Uterus (tissue), 4 donors: ENCODE results near the gene TMEM183A. TPM values are rescaled to one million over a fixed set of nuclear protein-coding genes. Genes with fewer than 3 reads are reported as not detected.

Experiments
- DNase-seq, 2 donors: peaks; one replicate each; pipeline ENCODE4 v3.0.0-alpha.2; 2019 to 2020
- H3K27ac ChIP-seq, 2 donors: fragments of 200-600 bp; sonication (generic); 1 replicate in 1 of 2; 2 replicates in 1 of 2; pipeline ENCODE4 v1.5.1; 2016 to 2018
- H3K27me3 ChIP-seq, 2 donors: fragments of 200-600 bp; sonication (generic); one replicate each; pipeline ENCODE4 v1.5.1; 2018 to 2019; ENCODE audit warnings: control low read depth in 1 of 2
- H3K36me3 ChIP-seq, 2 donors: fragments of 200-600 bp; sonication (generic); one replicate each; pipeline ENCODE4 v1.5.1; 2019; ENCODE audit warnings: control low read depth in 1 of 2
- H3K4me1 ChIP-seq, 2 donors: fragments of 200-600 bp; sonication (generic); one replicate each; pipeline ENCODE4 v1.5.1; 2018 to 2019; ENCODE audit warnings: control low read depth in 1 of 2
- H3K4me3 ChIP-seq, 2 donors: fragments of 200-600 bp; sonication (generic); 1 replicate in 1 of 2; 2 replicates in 1 of 2; pipeline ENCODE4 v1.5.1; 2018 to 2019; ENCODE audit warnings: mild to moderate bottlenecking in 1 of 2
- H3K9me3 ChIP-seq, 2 donors: fragments of 200-600 bp; sonication (generic); one replicate each; pipeline ENCODE4 v1.5.1; 2019; ENCODE audit warnings: control low read depth in 1 of 2
- POLR2A ChIP-seq, 2 donors: fragments of 450-650 bp; IDR thresholded peaks; one replicate each; pipeline ENCODE4 v1.6.1; 2016; ENCODE audit warnings: antibody characterized with exemption in 2 of 2, mild to moderate bottlenecking in 1 of 2, moderate library complexity in 1 of 2
- intact Hi-C: fragments of 100-400 bp; cut with DNase I; formaldehyde crosslinking; loops from one replicate; pipeline ENCODE4 v1.15.1; 2023; ENCODE audit warnings: low total_unique reads
- total RNA-seq, 4 donors: library from RNA; depleted of rRNA in 3 of 4; stranded (reverse); fragments of >200 nt in 3 of 4; gene quantifications; one replicate each; pipeline versions ENCODE4 v1.1.0 to v1.2.4, GENCODE V29; 2014 to 2023
- TF ChIP-seq, protein P1 (sequence below), 4 experiments: fragments of 200-600 bp in 2 of 4; fragments of 450-650 bp in 2 of 4; sonication (generic) in 2 of 4; IDR thresholded peaks; one replicate each; pipeline ENCODE4 v1.5.1; 2016 to 2019; ENCODE audit warnings: antibody characterized with exemption in 4 of 4, mild to moderate bottlenecking in 2 of 4, moderate library complexity in 1 of 4
- donor health status: DM: yes; HTN: yes; CAD: no.

Gene TMEM183A
- total RNA-seq, 4 donors from 2014 or later, result 25.9 to 109 (median 68.1) TPM

DNA sequence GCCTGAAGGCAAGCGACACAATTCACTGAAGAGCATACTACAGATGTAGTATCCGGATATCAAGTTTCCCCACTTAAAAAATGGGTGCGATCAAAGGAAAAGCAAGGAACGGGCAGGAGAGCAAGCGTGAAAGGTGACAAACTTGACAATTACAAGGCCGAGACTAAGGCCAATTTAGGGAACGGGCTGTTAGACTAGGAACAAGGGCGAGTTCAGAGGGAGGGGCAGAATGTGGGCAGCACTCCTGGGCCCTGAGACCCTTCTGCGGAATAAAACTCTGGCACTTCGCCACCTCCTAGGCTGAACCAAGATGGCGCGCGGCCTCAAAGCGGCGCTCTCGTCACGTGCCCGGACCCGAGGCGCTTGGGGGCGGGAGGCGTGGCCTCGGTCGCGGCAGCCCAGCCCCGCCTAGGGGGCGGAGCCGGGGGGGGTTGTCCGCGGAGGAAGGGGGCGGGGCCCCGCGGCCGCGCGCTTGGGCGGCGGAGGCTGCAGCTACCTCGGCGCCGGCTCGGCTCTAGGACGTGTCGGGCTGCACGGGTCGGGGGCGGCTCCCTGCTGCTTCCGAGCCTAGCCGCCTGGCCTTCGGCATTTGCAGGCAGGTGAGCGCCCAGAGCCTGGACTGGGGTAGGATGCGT is 19.0 kb downstream of the TMEM183A start, which contains the start of gene PPFIA4:
Gene PPFIA4 (plus strand): TSS at position 461 of the 635 bp plus-strand sequence. CDS start 12,518 bp downstream, outside the sequence.
- peak within 1 kb of the TSS; percentile 37 to 42 for H3K4me3 ChIP-seq
- no peaks in the 10 kb centered on the region for H3K9me3 ChIP-seq
- peak in 1 of 2 donors; percentile 34 for TF ChIP-seq POLR2A (IDR thresholded peaks at IDR 0.05)
- TF ChIP-seq, protein P1, sequence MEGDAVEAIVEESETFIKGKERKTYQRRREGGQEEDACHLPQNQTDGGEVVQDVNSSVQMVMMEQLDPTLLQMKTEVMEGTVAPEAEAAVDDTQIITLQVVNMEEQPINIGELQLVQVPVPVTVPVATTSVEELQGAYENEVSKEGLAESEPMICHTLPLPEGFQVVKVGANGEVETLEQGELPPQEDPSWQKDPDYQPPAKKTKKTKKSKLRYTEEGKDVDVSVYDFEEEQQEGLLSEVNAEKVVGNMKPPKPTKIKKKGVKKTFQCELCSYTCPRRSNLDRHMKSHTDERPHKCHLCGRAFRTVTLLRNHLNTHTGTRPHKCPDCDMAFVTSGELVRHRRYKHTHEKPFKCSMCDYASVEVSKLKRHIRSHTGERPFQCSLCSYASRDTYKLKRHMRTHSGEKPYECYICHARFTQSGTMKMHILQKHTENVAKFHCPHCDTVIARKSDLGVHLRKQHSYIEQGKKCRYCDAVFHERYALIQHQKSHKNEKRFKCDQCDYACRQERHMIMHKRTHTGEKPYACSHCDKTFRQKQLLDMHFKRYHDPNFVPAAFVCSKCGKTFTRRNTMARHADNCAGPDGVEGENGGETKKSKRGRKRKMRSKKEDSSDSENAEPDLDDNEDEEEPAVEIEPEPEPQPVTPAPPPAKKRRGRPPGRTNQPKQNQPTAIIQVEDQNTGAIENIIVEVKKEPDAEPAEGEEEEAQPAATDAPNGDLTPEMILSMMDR (IDR thresholded peaks at IDR 0.05), result no peak
- intact Hi-C loops, result no loop called here
- peaks cover 0 to 2% of the 10 kb centered on the region in 2 donors for H3K36me3 ChIP-seq
- peak within 1 kb of the TSS; percentile 44 to 60 for H3K27ac ChIP-seq
- no peaks in the 10 kb centered on the region for H3K4me1 ChIP-seq
- DNase-seq, result peak; percentile 73 to 85
- H3K27me3 ChIP-seq, result no peaks in the 10 kb centered on the region

DNA sequence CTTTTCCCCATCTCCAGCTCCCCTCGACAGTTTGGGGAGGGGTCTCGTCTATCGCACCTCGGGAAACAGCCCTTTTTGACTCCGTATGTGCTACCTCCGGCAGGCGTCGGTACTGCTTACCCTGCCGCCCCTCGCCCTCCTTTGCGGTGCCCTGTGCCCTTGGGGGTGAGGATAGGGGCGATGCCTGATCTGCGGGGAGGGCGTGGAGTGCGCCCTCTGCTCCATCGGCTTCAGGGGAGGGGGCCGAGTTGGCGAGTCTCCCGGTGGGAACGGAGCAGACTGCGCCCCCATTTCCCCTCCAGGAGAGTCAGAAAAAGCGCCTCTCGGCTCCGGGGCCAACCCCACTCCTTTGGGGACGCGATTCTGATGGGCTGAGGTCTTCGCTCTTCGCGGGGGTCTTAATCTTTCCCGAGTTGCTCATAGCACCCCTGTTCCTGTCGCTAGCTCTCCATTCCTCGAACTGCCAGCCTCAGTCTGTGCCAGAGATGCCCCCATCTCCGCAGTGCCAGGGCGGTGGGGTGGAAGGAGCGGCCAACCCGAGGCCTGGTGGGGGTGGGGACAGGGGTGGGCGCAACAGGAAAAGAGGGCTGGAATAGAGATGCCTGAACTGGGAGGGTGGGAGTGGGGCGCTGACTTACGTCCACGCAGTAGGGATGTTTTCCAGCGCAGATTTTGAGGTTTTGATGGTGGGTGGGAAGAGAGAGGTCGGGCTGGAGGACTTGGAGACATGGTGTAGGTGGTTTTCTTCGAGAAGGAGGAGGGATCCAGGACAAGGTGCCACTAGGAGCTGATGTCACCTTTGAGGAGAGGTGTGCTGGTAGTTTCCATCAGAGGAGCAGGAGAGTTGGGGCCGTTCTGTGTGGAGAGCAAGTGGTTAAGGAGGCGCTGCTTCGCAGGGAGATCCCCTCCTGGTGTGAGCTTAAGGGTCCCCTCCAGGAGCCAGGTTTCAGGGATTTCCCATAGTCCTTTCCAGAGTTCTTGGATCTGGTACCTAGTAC is 19.8 kb downstream of the TMEM183A start:
- no peak for DNase-seq
- Histone ChIP-seq H3K9me3 (no peaks in the 10 kb centered on the region), H3K27ac (peak overlapping the region in 1 of 2 donors; percentile 11), H3K4me3 (peak overlapping the region; percentile 37 to 42), H3K4me1 (no peaks in the 10 kb centered on the region), H3K27me3 (no peaks in the 10 kb centered on the region), H3K36me3 (peaks cover 0 to 2% of the 10 kb centered on the region in 2 donors)
- intact Hi-C loops, result no loop called here
- TF ChIP-seq, protein P1 (IDR thresholded peaks at IDR 0.05), result no peak
- TF ChIP-seq POLR2A (IDR thresholded peaks at IDR 0.05), result no peak

DNA sequence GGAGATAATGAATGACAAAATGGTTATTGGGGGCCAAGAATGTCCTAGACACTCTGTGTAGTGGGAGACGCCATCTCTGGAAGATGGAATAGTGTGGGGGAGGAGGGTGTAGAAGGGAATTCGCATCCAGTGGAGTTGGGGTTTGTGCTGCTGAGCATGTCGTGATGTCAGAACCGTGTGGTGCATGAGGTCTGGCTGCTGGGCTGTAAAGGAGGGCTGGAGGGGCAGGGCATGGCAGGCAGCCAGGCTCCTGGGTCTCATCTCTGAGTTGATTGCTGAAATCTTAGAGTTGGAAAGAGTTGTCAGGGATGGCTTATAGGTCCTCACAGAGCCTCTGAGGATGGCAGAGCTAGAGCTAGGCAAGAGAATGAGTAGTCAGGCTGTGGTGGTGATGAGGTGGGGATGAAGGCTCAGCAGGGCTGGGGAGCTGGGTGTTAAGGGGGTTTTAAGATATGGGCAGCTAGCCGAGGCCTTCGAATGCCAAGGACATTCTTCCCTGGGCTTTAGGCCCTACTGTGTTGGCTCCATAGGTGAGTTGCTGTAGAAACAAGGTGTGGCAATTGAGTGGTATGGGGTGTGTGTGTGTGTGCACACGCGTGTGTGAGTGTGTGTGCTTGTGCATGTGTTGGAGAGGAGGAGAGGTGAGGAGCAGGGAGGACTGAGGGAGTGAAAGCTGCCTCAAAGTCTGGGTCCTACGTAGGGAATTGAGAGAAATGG is 21.1 kb downstream of the TMEM183A start:
- Histone ChIP-seq H3K27me3 (no peaks in the 10 kb centered on the region), H3K4me3 (no peak overlapping the region), H3K9me3 (no peaks in the 10 kb centered on the region), H3K27ac (no peak overlapping the region), H3K4me1 (no peaks in the 10 kb centered on the region), H3K36me3 (peaks cover 0 to 2% of the 10 kb centered on the region in 2 donors)
- DNase-seq, result no peak
- intact Hi-C loops, result no loop called here
- no peak for TF ChIP-seq POLR2A (IDR thresholded peaks at IDR 0.05)
- TF ChIP-seq, protein P1 (IDR thresholded peaks at IDR 0.05), result no peak

DNA sequence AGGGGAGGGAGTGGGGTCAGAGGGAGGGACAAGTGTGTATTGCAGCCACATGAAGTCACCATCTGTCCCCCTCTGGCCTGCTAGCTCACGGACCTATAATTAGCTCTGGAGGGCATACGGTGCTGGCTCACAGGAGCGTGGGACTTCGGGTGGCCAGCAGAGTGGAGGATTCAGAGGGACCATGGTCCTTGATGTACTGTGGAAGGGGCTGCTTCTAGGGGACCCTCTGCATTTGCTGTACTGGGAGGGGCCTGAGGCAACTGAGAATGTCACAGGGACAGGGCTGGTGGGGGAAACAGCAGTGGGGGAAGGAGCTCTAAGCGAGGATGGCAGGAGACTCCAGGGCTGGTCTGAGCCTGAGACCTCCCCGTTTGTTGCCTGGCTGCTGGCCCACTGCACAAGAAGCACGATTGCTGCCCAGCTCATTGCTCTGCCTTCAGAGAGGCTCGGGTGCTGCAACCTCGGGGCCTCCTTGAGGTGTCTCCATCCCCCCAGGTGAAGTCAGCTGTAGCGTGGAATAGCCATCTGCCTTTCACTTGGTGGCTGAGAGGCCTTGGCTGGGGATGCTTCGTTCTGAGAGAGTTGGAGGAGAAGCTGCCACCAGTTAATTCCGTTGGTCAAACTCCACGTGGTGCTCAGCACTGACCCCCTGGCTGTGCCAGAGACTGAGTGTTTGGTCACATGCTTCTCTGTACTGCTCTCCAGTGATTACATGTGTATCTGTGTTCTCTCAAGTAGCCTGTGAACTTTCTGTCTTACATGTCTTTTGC is 21.8 kb downstream of the TMEM183A start:
- no peaks in the 10 kb centered on the region for H3K9me3 ChIP-seq
- TF ChIP-seq, protein P1 (IDR thresholded peaks at IDR 0.05), result no peak
- TF ChIP-seq POLR2A (IDR thresholded peaks at IDR 0.05), result no peak
- no peak overlapping the region for H3K4me3 ChIP-seq
- no peaks in the 10 kb centered on the region for H3K4me1 ChIP-seq
- no peaks in the 10 kb centered on the region for H3K36me3 ChIP-seq
- no peaks in the 10 kb centered on the region for H3K27me3 ChIP-seq
- no peak overlapping the region for H3K27ac ChIP-seq
- intact Hi-C loops, result no loop called here
- DNase-seq, result no peak
